Pancreas (tissue), 10 donors: Measurements from ENCODE around the gene KIF16B. TPM values are rescaled to one million over a fixed set of nuclear protein-coding genes. Genes with fewer than 3 reads are reported as not detected.

Experiments
- ATAC-seq, 4 donors: fragments of 200-7000 bp; cut with Tn5 transposase; one replicate each; pipeline versions ENCODE4 v1.8.0 to v1.9.1; 2020; ENCODE audit warnings: mild to moderate bottlenecking in 4 of 4, moderate library complexity in 4 of 4
- DNase-seq, 6 donors: peaks; one replicate each; pipeline ENCODE4 v3.0.0-alpha.2; 2020
- FAIRE-seq: peaks from 2 replicates; lab custom pipeline; 2012; peaks lifted over from hg19 to GRCh38; lab: Jason Lieb, UNC
- H3K27ac ChIP-seq, 4 donors: fragments of 200-600 bp; sonication (generic); 1 replicate in 3 of 4; 2 replicates in 1 of 4; pipeline versions ENCODE4 v1.5.0 to v1.8.0; 2020
- H3K27me3 ChIP-seq, 4 donors: fragments of 200-600 bp; one replicate each; pipeline ENCODE4 v1.8.0; 2021
- H3K36me3 ChIP-seq, 3 donors: fragments of 200-600 bp; sonication (generic) in 1 of 3; one replicate each; pipeline versions ENCODE4 v1.5.0 to v1.8.0; 2020 to 2021
- H3K4me1 ChIP-seq, 3 donors: fragments of 200-600 bp; one replicate each; pipeline ENCODE4 v1.8.0; 2021
- H3K4me3 ChIP-seq, 4 donors: fragments of 200-600 bp; sonication (generic) in 2 of 4; one replicate each; pipeline versions ENCODE4 v1.5.0 to v1.8.0; 2020 to 2021
- H3K9me3 ChIP-seq, 4 donors: fragments of 200-600 bp; one replicate each; pipeline ENCODE4 v1.8.0; 2021
- WGBS, 2 donors: extraction: QIAGEN DNeasy Blood & Tissue Kit; methylation state at CpG; one replicate each; pipeline ENCODE4 v1.1.7; 2013; 5-methylcytosine and 5-hydroxymethylcytosine counted together
- intact Hi-C, 3 donors: fragments of 100-400 bp; cut with DNase I; formaldehyde crosslinking; loops; one replicate each; pipeline versions ENCODE4 v1.11.1 to v1.14.2; 2022
- polyA plus RNA-seq, 2 donors: library from polyadenylated mRNA; stranded (reverse); fragments of 200-250 nt; gene quantifications; one replicate each; pipeline ENCODE4 v1.2.3, GENCODE V29; 2013
- total RNA-seq, 6 donors: library from RNA; stranded (reverse); fragmentation: NEBNext Ultra II Directional in 4 of 6; extraction: Animal tissue kit (Norgen Biotek cat#: 25700) in 4 of 6; gene quantifications; one replicate each; pipeline versions ENCODE4 v1.2.1 to v1.2.4, GENCODE V29; 2021 to 2023
- TF ChIP-seq, protein P1 (sequence below), 4 donors: fragments of 200-600 bp; sonication (generic) in 3 of 4; IDR thresholded peaks; one replicate each; pipeline versions ENCODE4 v1.5.0 to v1.8.0; 2021; ENCODE audit warnings: antibody characterized with exemption in 4 of 4
- donor health status: healthy with polysubstance abuse.
- donor health status: DM: no; HTN: no; CAD: no; lungs with moderate emphysema.
- donor health status: DM: no; HTN: no; CAD: no.
- donor health status: control.
- donor health status: control.
- donor health status: Bipolar disorder and iron deficiency.
- donor health status: DM: yes; HTN: yes; CAD: no.
- donor health status: DM: no; HTN: no; CAD: no.
- donor health status: DM: no; HTN: no; CAD: no.
- donor health status: DM: yes; HTN: yes; CAD: no.

KIF16B gene
- total and polyA plus RNA-seq, 8 donors: 4.4 to 12.2 (median 7.3) TPM

DNA sequence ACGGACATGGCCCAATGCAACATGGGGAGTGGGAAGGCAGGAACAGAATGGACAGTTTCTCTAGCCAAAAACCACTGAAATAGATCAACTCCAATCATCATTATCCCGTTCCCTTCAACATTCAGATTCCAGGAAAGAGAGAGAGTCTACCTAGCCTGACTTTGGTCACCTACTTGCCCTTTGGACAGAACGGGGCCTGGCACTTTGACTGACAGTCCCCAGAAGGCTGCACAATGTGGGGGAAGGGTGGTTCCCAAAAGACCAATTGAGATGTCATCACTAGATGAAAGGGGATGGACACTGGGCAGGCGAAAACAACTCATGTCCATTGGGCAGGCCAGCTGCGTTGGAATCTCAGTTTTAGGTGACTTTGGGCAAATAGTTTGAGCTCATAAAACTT is 15.0 kb upstream of the KIF16B start:
- ATAC-seq (no peak), FAIRE-seq (no peak), DNase-seq (no peak)
- Histone ChIP-seq H3K4me1 (no peaks in the 10 kb centered on the region), H3K36me3 (no peaks in the 10 kb centered on the region), H3K27me3 (no peaks in the 10 kb centered on the region), H3K27ac (no peak overlapping the region), H3K9me3 (no peaks in the 10 kb centered on the region), H3K4me3 (no peak overlapping the region)
- WGBS, 2 donors: 80 to 87% methylated on average over 5 of the region's 5 CpGs
- intact Hi-C loops: no loop called here
- TF ChIP-seq, protein P1, sequence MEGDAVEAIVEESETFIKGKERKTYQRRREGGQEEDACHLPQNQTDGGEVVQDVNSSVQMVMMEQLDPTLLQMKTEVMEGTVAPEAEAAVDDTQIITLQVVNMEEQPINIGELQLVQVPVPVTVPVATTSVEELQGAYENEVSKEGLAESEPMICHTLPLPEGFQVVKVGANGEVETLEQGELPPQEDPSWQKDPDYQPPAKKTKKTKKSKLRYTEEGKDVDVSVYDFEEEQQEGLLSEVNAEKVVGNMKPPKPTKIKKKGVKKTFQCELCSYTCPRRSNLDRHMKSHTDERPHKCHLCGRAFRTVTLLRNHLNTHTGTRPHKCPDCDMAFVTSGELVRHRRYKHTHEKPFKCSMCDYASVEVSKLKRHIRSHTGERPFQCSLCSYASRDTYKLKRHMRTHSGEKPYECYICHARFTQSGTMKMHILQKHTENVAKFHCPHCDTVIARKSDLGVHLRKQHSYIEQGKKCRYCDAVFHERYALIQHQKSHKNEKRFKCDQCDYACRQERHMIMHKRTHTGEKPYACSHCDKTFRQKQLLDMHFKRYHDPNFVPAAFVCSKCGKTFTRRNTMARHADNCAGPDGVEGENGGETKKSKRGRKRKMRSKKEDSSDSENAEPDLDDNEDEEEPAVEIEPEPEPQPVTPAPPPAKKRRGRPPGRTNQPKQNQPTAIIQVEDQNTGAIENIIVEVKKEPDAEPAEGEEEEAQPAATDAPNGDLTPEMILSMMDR (IDR thresholded peaks at IDR 0.05): no peak

DNA sequence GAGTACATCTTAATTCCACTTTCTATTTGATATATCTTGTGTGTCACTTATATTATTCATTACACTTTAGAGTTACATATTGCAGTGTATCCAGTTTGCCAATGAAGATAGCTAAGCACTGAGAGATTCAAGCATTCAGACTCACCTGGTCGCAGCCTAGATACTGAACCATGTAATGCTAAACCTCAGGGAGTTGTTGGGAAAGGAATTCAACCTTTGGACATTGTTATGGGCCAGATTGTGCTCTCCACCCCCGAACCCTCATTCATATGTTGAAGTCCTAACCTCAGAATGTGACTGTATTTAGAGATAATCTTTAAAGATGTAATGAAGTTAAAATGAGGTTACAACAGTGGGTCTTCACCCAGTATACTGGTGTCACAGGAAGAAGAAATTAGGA is 13.8 kb upstream of the KIF16B start:
- no peak overlapping the region for H3K27ac ChIP-seq
- no peaks in the 10 kb centered on the region for H3K36me3 ChIP-seq
- H3K9me3 ChIP-seq: no peaks in the 10 kb centered on the region
- intact Hi-C loops: no loop called here
- H3K27me3 ChIP-seq: no peaks in the 10 kb centered on the region
- H3K4me1 ChIP-seq: no peaks in the 10 kb centered on the region
- TF ChIP-seq, protein P1 (IDR thresholded peaks at IDR 0.05): no peak
- ATAC-seq (no peak), DNase-seq (no peak), FAIRE-seq (no peak)
- WGBS, 2 donors: 69 to 73% methylated on average over 2 of the region's 2 CpGs
- no peak overlapping the region for H3K4me3 ChIP-seq

DNA sequence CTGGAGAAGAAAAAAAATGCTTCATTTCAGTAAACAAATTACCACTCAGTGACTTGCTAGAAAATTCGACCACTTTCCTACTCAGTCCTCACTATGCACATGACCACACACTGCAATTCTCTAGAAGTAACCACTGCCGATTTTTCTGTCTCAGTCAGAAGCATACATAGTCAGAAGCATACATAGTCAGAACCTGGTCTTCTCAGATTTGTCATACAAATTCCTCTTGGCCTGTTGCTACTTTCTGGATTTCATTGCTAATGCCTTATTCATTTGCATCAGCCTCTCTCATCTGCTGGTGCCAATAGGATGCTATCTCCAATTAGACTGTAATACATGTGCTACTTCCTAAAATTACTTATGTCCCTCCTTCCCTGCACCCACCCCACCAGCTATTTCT is 10.2 kb upstream of the KIF16B start:
- intact Hi-C loops: no loop called here
- WGBS, 2 donors: 57 to 67% methylated on average over 2 of the region's 2 CpGs

DNA sequence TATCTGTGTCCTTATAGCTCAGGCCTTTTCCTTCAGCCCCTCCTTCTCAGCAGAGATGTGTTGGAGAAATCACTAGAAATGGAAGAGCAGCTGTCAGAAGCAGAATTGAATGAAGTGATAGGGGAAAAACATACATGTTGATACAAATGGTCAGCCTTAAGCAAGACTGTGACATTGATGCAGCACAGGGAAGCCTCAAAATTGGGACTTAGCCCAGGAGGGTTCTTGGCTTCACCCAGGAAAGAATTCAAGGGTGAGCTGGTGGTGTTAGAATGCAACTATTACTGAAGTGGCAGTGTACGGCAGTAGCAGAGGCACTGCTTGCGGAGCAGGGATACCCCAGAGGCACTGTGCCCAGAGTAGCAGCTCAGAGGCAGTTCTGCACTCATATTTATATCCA is 8.0 kb upstream of the KIF16B start:
- Histone ChIP-seq H3K9me3 (no peaks in the 10 kb centered on the region), H3K4me1 (peaks cover 0 to 11% (median 0%) of the 10 kb centered on the region in 3 donors), H3K4me3 (no peak overlapping the region), H3K27me3 (no peaks in the 10 kb centered on the region), H3K36me3 (no peaks in the 10 kb centered on the region), H3K27ac (no peak overlapping the region)
- intact Hi-C loops: no loop called here
- TF ChIP-seq, protein P1 (IDR thresholded peaks at IDR 0.05): no peak
- no peak for FAIRE-seq
- ATAC-seq: no peak
- no peak for DNase-seq
- 86 to 95% methylated on average over 2 of the region's 2 CpGs for WGBS, 2 donors

More for the DNA sequence above, 10.2 kb upstream of the KIF16B start:
- ATAC-seq: no peak
- no peak for FAIRE-seq
- DNase-seq: no peak
- Histone ChIP-seq H3K27me3 (no peaks in the 10 kb centered on the region), H3K36me3 (no peaks in the 10 kb centered on the region), H3K9me3 (no peaks in the 10 kb centered on the region), H3K4me3 (no peak overlapping the region), H3K4me1 (peaks cover 0 to 11% (median 0%) of the 10 kb centered on the region in 3 donors), H3K27ac (no peak overlapping the region)
- TF ChIP-seq, protein P1 (IDR thresholded peaks at IDR 0.05): no peak

DNA sequence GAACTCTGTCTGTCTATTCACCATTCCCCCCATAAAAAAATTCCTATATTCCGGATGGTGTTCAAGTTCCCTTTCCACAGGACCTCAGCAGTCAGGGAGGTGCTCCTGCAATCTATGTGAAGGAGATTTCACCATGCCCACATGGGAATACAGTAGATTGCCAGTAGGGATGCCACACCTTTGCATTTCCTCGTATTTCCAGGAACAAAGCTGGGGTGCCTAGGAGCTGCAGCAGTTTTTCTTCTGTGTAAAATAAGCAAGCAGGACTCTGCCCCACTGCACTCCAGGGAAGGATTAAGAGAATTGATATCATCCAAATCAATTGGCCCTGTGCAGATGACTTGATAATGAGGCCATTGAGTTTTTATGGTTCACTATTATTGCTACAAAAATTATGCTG is 7.4 kb upstream of the KIF16B start:
- H3K36me3 ChIP-seq: no peaks in the 10 kb centered on the region
- peaks cover 0 to 11% (median 0%) of the 10 kb centered on the region in 3 donors for H3K4me1 ChIP-seq
- TF ChIP-seq, protein P1 (IDR thresholded peaks at IDR 0.05): no peak
- ATAC-seq: no peak
- no peak for FAIRE-seq
- H3K27me3 ChIP-seq: no peaks in the 10 kb centered on the region
- H3K9me3 ChIP-seq: no peaks in the 10 kb centered on the region
- H3K27ac ChIP-seq: no peak overlapping the region
- no peak for DNase-seq
- WGBS, 2 donors: 34 to 47% methylated on average over 2 of the region's 2 CpGs
- intact Hi-C loops: no loop called here
- no peak overlapping the region for H3K4me3 ChIP-seq
